HG03280 (cell line): ENCODE results near the gene LDLRAD4.

Experiments used
- ATAC-seq: cut with Tn5 transposase; IDR thresholded peaks from one replicate; pipeline ENCODE4 v1.9.1; 2021; ENCODE audit warnings: mild to moderate bottlenecking, moderate library complexity; ENCODE audit not compliant: unreplicated experiment

Gene LDLRAD4

DNA sequence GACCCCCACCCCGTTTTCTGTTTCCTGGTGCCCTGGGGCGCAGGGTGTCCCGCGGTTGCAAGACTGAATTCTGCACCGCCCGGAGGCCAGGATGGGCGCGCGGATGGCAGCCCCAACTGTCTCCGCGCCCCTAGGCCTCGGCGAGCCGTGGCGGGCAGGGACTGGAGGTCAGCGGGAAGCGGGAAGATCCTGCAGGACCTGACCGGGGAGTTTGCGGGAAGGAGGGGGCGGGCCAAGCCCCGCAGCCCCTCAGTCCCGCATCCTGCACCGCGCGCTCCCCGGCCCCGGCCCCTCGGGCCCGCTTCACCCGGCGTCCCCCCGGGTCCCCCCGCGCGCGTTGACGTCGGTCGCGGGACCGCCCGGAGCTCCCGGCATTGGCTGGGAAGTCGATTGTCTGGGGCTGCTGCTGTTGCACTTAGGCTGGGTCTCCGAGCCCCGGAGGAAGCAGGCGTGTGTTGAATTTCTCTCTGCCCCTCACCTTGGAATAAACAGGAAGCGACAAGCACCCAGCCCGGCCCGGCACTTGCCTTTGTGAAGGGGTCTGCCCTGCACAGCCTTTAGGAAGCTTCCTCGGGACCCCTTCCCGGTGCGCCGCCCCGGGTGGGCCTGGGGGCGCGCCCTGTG, at the start of gene LDLRAD4:
Gene LDLRAD4, plus strand, starts transcription at position 393 of the 624 bp plus-strand sequence.
- ATAC-seq: no peak

DNA sequence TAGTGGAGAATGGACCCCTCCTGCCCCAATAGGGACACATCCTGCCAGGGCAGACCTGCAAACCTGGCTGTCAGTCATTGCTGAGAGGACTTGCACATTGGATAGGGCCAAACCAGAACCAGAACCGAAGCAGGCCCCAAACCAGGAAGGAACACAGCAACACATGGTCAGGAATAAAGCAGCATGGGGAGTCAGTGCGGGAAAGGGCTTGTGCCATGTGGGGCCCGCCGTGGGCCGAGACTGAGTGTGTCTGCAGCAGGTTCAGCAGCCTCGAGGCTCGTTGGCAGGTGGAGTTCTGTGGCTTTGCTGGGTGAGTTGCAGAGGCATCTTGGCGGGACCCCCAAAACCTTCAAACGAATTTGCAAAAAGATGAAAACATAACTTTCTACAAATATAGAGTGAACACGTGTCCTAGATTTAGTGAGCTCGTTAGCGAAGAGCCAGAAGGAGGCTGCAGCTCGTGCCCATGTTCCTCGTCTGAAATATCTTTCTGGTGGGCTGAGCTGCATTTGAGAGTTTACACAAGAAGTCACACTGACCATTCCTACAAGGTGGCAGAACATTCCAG, 44.9 kb upstream of the LDLRAD4 start:
- no peak for ATAC-seq

DNA sequence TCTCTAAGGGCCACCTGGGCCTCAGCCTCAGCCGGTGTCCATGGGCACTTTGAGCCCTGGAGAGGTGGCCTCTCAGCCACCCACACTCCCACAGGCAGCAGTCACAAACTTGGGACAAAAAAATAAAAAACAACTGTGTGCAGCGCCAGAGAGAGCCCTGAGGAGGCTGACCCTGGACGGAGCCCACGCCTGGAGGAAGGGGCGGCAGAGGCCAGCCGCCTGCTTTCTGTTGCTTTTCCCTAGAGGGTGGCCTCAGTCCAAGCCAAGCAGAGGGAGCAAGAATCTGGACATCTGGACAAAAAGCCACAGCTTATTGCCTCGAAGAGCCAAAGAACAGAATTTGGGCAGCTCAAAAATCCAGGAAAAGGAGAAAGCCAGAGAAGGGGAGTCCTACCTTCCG, 43.3 kb upstream of the LDLRAD4 start:
- ATAC-seq: no peak

DNA sequence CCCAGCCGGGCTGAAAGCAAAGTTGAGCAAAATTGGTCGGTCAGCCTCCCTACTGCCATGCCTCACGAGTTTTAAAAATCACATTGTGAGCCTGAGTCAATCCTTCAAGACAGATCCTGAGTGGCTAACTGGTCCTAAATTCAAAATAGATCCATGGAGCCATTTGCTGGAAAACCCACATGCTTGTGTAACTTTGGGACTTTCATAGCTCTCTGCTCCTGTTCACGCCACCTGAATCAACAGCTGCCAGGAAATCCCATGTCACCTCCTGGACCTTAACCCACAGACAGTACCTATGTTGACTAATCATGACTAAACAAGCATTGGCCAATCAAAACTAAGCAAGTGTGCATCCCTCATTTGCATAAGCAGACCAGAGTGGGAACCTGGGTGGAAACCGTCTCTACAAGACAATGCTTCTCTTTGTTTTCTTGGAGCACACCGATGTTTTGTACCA, 42.8 kb upstream of the LDLRAD4 start:
- ATAC-seq: no peak

DNA sequence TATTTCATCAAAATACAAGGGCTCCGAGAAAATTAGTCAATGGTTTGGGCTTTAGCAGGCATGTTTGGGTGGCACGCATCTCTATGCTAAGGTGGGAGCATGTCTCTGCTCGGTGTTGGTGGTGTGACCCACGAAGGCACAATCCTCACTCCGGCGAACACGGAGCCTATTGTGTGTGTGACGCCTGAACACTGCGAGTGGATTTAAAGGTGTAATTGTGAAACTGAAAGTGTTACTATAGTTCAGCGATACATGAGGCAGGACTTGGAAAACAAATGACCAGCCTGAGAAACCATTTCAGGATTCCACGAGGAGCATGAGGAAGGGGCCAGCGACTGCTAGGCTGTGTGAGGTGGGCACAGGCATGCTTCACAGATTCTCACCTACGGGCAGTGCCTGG, 41.7 kb upstream of the LDLRAD4 start:
- ATAC-seq: no peak

DNA sequence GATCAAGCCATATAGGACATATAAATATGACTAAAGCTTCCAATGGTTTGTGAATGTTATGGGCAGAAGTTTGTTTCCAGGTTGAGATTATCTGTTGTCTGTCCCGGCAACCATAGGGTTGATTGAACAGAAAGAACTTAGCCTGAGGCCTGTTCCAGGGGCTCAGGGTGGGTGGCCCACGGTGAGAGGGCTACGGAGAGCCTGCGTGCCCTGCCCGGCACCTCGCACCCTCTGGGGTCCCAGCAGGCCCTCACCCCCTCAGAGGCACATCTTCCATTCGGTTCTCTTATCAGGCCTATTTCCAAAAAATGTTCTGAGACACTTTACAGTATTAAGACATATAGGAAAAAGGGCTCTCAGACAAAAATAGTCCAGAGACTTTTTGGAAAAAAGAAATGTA, 40.4 kb upstream of the LDLRAD4 start:
- no peak for ATAC-seq

DNA sequence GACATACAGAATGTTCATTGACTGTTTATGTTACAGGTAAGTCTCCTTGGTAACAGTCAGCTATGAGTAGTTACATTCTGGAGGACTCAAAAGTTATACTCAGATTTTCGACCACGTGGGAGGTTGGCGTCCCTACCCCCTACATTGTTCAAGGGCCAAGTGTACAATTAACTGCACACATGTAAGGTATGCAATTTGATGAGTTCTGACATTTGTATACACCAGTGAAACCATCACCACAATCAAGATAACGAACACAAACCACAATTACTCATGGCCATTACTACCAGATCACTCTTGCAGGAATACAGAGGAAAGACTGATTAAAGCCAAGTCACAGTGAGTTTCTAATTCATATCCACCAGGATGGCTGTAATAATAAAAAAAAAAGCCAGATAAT, 39.6 kb upstream of the LDLRAD4 start:
- ATAC-seq: no peak

DNA sequence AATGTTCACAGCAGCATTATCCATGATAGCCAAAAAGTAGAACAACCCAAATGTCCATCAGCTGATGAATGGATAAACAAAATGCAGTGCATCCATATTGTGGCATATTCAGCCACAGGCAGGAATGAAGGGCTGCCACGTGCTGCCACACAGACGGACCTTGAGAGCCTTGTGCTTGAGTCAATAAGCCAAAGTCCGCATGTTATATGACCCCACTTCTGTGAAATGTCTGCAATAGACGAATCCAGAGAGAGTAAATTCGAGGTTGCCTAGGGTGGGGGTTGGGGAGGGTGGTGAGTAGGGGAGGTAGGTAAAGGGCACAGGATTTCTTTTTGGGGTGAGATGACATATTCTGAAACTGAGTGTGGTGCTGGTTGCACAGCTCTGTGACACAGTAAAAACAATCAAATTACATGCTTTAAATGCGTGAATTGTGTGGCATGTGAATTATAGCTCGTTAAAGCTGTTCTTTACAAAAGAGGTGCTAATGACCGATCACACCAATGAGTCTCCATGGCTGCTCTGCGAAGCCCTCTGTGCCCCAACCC, 38.9 kb upstream of the LDLRAD4 start:
- no peak for ATAC-seq

DNA sequence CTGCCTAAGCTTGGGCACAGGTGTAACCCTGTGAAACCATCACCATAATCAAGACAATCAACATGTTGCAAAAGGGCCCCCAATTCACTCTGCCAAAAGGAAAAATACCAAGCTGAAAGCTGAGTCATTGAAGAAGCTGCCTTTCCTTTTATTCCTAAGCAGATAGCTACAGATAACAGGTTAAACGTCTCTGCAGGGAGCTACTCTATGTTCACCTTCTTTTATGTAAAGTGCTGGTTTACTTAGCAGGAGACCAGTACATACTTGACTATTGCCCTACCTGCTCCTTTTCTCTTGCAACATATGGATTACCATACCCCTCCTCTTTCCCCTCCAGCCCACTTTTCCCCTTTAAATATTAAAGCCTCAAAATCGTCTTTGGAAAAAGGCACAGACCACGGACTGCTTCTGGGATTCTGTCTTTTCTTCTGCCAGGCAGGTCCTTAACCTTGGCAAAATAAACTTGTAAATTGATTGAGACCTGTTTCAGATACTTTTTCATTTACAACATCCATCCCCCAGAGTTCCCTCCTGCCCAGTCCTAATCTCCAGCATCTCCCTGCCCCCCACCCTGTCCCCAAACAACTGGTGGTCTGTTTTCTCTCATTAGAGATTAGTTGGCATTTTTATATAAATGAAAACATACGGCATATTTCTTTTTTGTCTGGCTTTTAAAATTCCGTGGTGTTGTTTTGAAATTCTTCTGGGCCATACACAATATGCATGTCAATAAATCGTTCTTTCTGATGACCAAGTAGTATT, 37.8 kb upstream of the LDLRAD4 start:
- no peak for ATAC-seq

DNA sequence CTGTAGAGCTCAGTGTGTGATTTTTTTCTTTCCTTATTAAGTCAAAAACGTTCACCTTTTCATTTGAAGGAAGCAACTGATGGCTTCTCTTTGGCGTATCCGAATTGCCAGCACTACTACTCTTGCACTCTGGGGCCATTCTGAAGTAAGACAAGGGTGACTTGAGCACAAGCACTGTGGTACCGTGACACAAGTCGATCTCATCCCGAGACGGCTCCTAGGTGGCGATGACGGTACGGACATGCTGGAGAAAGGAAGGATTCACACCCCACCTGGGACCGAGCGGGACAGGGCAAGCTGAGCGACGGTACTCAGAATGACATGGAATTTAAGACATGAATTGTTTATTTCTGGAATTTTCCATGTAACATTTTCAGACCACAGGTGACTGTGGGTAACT, 36.8 kb upstream of the LDLRAD4 start:
- ATAC-seq: no peak

DNA sequence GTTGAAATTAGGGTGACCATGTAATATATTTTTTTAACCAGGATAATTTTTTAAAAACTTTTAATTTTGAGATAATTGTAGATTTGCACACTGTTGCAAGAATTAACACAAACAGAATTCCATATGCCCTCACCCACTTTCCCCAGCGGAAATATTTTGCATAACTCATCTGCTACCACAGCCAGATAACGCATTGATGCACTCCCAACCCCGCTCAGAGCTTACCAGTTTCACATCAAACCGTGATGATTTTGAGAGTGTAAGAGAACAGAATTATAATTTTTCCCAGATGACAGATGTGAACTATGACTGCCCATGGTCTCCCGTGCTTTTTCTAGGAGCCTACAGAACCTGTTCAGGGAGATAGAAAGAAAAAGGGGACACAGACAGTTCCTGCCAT, 35.2 kb upstream of the LDLRAD4 start:
- no peak for ATAC-seq

DNA sequence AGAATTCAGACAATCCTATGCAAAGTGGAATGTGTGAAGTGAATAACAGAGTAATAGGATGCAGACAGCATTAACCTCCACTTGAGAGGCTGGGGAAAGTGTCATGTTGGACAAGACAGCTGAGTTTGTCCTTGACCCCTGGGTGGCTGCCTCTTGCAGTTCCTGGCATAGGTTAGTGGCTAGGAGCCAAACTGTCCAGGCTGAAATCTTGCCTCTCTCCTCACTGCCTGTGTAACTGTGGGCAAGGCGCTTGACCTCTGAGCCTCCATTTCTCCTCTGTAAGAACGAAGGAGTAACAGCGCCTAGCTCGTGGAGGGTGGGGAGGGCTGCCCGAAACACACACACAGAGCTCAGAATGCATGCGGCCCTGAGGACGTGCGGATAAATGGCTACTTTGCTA, 34.8 kb upstream of the LDLRAD4 start:
- no peak for ATAC-seq

DNA sequence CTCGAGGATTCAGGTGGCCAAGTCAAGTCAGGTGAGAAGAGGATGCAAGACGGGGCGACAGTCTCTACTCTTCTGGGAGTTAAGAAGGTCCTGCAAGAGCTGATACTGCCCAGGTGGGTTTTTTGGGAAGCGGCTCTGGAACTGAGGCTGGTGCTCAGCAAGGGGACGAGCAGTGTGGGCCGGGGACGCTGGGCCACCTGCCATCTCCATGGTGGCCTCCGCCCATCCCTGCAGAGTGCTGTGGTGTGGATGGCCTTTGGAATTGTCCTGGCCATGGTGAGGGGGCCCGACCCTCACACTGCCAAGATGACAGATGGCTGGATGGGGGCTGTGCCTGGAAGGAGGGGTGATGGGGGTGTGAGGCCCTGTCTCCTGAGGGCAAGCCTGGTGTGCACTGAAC, 34.2 kb upstream of the LDLRAD4 start:
- ATAC-seq: no peak

DNA sequence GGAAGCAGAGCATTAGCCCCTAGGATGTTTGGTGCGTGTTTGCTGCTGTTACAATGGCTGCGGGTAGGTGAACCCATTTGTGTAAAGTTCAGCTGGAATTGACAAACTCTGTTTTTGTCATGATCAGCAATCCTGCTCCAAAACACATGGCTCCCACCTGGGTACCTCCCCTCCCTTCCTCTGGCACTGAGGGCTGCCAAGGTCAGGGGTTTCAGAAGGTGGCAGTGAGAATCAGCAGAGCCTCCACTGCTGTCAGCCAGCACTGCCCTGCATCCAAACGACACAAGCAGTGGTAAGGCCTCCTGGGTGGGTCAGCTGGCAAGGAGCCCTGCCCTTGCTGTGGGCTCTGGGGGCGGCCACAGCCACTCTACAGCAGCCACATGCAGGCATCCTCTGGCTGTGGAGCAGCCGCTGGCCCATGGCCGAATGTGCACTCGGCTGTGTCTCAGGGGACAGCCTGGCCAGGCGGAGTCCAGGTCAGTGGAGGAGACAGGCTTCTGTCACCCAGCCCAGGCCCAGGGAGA, 32.8 kb upstream of the LDLRAD4 start:
- no peak for ATAC-seq

DNA sequence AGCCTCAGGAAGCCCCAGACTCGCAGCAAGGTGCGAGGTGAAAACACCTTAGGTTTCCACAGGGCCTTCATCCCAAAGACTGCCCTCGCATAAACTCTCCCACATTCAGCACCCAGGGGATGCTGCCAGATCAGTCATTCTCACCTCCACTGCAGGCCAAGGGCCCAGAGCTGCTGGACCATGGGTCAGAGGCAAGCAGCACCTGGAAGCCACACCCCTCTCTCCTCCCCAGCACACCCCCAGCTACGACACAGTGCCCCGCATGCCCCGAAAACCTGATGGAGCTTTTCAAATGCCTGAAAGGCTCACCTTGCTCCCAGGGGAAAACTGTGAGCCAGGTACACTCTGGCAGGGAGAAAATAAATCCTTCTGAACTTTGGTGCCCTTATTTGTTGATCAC, 31.9 kb upstream of the LDLRAD4 start:
- ATAC-seq: no peak

DNA sequence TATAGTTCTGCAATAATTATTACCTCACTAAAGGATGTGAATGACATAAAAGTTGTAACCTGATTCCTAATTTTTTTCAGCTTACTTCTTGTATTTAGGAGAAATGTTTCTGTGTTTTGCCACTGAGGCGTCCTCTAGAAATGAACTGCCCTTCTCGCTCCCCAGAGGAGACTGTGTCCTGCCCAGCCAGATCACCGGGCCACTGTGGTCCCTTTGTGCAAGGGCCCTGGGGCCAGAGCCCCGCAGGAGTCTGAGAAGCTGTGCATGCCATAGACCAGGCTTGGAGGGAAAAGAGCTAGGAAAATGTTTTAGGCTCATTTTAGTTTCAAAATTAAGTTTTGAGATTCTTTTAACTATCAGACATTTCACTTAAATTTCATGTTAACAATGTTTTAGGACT, 31.1 kb upstream of the LDLRAD4 start:
- ATAC-seq: no peak

DNA sequence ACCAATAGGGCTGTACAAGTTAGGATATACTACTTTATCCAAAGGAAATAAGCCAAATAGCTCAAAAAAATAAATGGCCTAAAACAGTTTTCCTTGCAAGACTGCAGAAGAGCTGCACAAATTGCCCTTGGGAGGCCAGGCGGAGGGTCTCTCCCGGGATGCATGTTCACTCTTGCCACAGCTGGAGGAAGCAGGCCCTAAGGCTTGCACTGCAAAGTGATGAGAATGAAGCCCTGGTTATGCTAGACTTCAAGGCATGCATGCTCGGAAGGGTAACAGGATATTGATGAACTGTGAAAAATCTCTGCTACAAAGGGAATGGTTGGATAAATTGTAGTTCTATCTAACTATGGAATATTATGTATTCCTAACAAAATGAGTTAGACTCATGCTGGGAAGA, 27.5 kb upstream of the LDLRAD4 start:
- no peak for ATAC-seq

DNA sequence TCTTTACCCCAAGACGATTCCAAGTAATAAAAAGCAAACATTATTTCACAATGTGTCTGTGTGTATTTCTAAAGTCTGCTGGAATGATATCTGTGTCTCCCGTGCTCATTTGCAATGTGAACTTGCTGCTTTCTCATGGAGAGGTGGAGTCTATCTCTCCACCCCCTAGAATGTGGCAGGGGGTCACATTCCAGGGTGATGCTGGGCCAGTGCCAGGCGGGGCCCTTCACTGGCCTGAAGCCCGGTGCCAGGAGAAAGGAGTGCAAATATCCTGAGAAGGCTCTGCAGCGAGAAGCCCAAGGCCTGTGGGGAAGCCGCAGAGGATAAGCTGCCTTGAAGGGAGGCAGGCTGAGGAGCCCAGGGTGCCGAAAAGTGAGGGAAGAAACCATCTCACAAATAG, 26.8 kb upstream of the LDLRAD4 start:
- ATAC-seq: no peak

DNA sequence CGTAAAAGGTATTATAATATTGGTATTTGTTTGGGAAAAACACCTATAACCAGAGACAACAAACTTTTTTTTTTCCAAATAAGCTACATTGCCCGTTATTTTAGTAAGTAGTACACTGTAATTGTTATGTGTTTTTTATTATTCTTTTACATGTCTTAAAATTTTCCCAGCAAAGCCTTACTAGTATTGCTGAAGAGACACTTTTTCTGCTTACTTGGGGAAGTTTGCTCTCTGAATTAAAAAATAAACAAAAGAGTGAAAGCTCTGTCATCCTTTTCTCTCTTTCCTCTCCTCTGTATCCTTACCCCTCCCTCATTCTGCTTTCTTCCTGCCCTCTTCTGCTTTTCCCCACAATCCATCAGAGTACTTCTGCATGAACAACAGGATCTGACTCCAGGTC, 25.6 kb upstream of the LDLRAD4 start:
- ATAC-seq: no peak

DNA sequence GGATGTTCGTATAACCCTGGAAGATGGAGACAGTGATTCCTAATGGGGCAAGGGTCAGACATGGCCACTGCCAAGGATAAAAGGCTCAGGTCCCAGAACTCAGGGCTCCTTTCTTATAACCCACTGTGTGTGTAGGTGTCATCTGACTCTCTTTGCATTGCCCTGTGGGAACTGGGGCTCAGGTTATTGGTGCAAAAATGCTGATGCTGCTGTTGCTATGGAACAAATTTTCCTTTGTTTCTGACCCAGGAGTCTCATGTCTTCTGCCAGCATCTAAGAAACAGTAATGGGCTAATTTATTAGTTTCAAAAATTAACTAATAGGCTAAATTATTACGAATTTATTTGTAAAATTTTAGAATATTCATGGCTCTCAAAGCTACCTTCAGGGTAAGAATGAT, 24.3 kb upstream of the LDLRAD4 start:
- ATAC-seq: no peak

DNA sequence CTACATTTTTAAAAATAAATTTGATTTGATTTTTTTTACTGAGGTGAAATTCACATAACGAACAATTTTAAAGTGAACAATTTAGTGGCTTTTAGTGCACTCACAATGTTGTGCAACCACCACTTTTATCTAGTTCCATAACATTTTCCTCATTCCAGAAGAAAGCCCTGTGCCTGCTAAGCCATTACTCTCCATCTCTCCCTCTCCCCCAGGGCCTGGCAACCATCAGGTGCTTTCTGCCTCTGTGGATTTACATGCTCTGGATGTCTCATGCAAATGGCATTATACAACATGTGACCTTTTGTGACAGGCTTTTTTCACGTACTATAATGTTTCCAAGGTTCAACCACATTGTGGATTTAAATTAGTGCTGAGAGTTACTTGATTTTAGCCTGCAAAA, 19.9 kb upstream of the LDLRAD4 start:
- no peak for ATAC-seq

DNA sequence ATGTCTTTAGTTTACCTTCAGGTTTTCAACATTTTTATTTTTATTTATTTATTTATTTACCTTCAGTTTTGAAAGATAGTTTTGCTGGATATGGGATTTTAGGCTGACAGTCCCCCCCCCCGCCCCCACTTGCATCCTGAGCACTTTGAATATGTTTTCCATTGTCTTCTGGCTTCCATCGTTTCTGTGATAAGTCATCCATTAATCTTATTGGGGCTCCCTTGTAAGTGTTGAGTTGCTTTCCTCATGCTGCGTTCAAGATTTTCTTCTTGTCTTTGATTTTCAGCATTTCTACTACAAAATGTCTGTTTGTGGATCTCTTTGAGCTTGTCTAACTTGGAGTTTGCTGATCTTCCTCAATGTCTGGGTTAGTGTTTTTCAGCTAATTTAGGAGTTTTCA, 19.4 kb upstream of the LDLRAD4 start:
- ATAC-seq: no peak
